ENCODE measurements around the gene SHROOM1.

GRCh38 chr5:132840896-132841295 is 10.4 kb upstream of the SHROOM1 start:
- no peak for TF ChIP-seq CTCF (IDR thresholded peaks at IDR 0.05)
- no peak for TF ChIP-seq POLR2A (IDR thresholded peaks at IDR 0.05)

Measured in esophagus squamous epithelium (tissue), 4 donors.